CD4-positive, alpha-beta T cell (primary cell): Measurements from ENCODE around the gene AAMP. TPM values are rescaled to one million over a fixed set of nuclear protein-coding genes. Genes with fewer than 3 reads are reported as not detected.

ENCODE experiments used
- ATAC-seq: fragments of 200-7000 bp; cut with Tn5 transposase; one replicate; pipeline ENCODE4 v1.10.0; 2022; ENCODE audit warnings: mild to moderate bottlenecking; ENCODE audit not compliant: poor library complexity
- CTCF ChIA-PET: fragments of 350-600 bp; sonication (Branson Sonifier 250); formaldehyde crosslinking; loops from one replicate; lab custom pipeline; 2021; ENCODE audit warnings: antibody characterized with exemption, inconsistent platforms; lab: Charles Lee
- POLR2A ChIA-PET: fragments of 350-600 bp; sonication (Branson Sonifier 250); formaldehyde crosslinking; loops from one replicate; lab custom pipeline; 2021; ENCODE audit warnings: antibody characterized with exemption, inconsistent platforms; lab: Charles Lee
- DNase-seq, 14 experiments: peaks; one replicate each; pipeline ENCODE4 v3.0.0-alpha.2; 2013 to 2020; ENCODE audit warnings: mixed read lengths in 2 of 14
- H3K27ac ChIP-seq, 2 donors: one replicate each; pipeline versions ENCODE4 v1.5.1 to v1.7.0; 2013; ENCODE audit warnings: low read length in 2 of 2, low read depth in 1 of 2, mild to moderate bottlenecking in 1 of 2
- H3K27me3 ChIP-seq, 2 experiments: 1 replicate in 1 of 2; 2 replicates in 1 of 2; pipeline versions ENCODE4 v1.6.1 to v1.7.0; 2013; ENCODE audit warnings: low read length in 2 of 2, control low read depth in 1 of 2, mild to moderate bottlenecking in 1 of 2, moderate library complexity in 1 of 2; ENCODE audit not compliant: insufficient read depth in 2 of 2, control insufficient read depth in 1 of 2
- H3K36me3 ChIP-seq: one replicate; pipeline ENCODE4 v1.6.1; 2013; ENCODE audit warnings: low read length, control low read depth; ENCODE audit not compliant: insufficient read depth
- H3K4me1 ChIP-seq: one replicate; pipeline ENCODE4 v1.6.1; 2013; ENCODE audit warnings: low read length, control low read depth; ENCODE audit not compliant: insufficient read depth
- H3K4me3 ChIP-seq: one replicate; pipeline ENCODE4 v1.5.1; 2013; ENCODE audit warnings: mild to moderate bottlenecking, low read length, moderate library complexity
- H3K9me3 ChIP-seq, 2 experiments: 1 replicate in 1 of 2; 2 replicates in 1 of 2; pipeline versions ENCODE4 v1.6.1 to v1.7.0; 2013; ENCODE audit warnings: low read length in 2 of 2, mild to moderate bottlenecking in 2 of 2, control low read depth in 1 of 2, moderate library complexity in 1 of 2; ENCODE audit not compliant: control insufficient read depth in 1 of 2, insufficient read depth in 1 of 2
- H3K27ac Mint-ChIP-seq: one replicate; pipeline ENCODE4 v1.8.0; 2020; ENCODE audit warnings: mixed read lengths
- H3K27me3 Mint-ChIP-seq: one replicate; pipeline ENCODE4 v1.8.0; 2021; ENCODE audit warnings: mixed read lengths
- H3K36me3 Mint-ChIP-seq: one replicate; pipeline ENCODE4 v1.8.0; 2021; ENCODE audit warnings: low read depth, mixed read lengths
- H3K4me1 Mint-ChIP-seq: one replicate; pipeline ENCODE4 v1.8.0; 2021; ENCODE audit warnings: low read depth, mixed read lengths
- H3K4me3 Mint-ChIP-seq: one replicate; pipeline ENCODE4 v1.8.0; 2020; ENCODE audit warnings: mild to moderate bottlenecking, mixed read lengths
- H3K9me3 Mint-ChIP-seq: one replicate; pipeline ENCODE4 v1.8.0; 2020; ENCODE audit warnings: mixed read lengths
- intact Hi-C, 2 experiments: fragments of 100-400 bp; cut with DNase I in 1 of 2; cut with micrococcal nuclease in 1 of 2; formaldehyde crosslinking; loops; one replicate each; pipeline versions ENCODE4 v1.15.1 to v1.9.0; 2023 to 2025; cut with DNase I, micrococcal nuclease
- total RNA-seq, 174 experiments: library from RNA in 2 of 174; stranded (reverse) in 2 of 174; gene quantifications; one replicate each; pipeline ENCODE4 v1.2.3 and lab custom pipeline; 2021 to 2026
- TF ChIP-seq, protein P1 (sequence below): fragments of 200-600 bp; IDR thresholded peaks from one replicate; pipeline ENCODE4 v1.8.0; 2022; ENCODE audit warnings: antibody characterized with exemption, mild to moderate bottlenecking

Gene AAMP
- total RNA-seq, 2 experiments from 2014 or later = 40.2 to 42.5 TPM

GRCh38 chr2:218260742-218261422 lies 9.1 kb downstream of the AAMP start, which contains the start of gene GPBAR1:
Gene GPBAR1, plus strand, starts transcription at chr2:218261015. Its CDS starts 1,710 bp downstream, at chr2:218262725.
- DNase-seq (peak in 1 of 14 experiments; percentile 31), ATAC-seq (no peak)
- Mint-ChIP-seq H3K27ac (peak within 1 kb of the TSS; percentile 71), H3K4me1 (peaks cover 17% of the 10 kb centered on the region), H3K9me3 (no peaks in the 10 kb centered on the region), H3K27me3 (no peaks in the 10 kb centered on the region), H3K36me3 (peaks cover 36% of the 10 kb centered on the region), H3K4me3 (no peak within 1 kb of the TSS)
- intact Hi-C loops = no loop called here
- Histone ChIP-seq H3K27me3 (no peaks in the 10 kb centered on the region), H3K36me3 (peaks cover 34% of the 10 kb centered on the region), H3K27ac (no peak within 1 kb of the TSS), H3K4me1 (peaks cover 31% of the 10 kb centered on the region), H3K4me3 (peak within 1 kb of the TSS; percentile 2), H3K9me3 (no peaks in the 10 kb centered on the region)
- ChIA-PET CTCF (no interaction called here), POLR2A (interaction anchor here (0.6 to 1.6 kb wide), 3 partner anchors 9 to 35 kb away, joined by 3 to 6 read pairs (median 5); partner anchors contain the start of genes AAMP and PNKD)
- TF ChIP-seq, protein P1, sequence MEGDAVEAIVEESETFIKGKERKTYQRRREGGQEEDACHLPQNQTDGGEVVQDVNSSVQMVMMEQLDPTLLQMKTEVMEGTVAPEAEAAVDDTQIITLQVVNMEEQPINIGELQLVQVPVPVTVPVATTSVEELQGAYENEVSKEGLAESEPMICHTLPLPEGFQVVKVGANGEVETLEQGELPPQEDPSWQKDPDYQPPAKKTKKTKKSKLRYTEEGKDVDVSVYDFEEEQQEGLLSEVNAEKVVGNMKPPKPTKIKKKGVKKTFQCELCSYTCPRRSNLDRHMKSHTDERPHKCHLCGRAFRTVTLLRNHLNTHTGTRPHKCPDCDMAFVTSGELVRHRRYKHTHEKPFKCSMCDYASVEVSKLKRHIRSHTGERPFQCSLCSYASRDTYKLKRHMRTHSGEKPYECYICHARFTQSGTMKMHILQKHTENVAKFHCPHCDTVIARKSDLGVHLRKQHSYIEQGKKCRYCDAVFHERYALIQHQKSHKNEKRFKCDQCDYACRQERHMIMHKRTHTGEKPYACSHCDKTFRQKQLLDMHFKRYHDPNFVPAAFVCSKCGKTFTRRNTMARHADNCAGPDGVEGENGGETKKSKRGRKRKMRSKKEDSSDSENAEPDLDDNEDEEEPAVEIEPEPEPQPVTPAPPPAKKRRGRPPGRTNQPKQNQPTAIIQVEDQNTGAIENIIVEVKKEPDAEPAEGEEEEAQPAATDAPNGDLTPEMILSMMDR = no peak

GRCh38 chr2:218260166-218260565 lies 9.8 kb downstream of the AAMP start:
- H3K36me3 Mint-ChIP-seq = peaks cover 37% of the 10 kb centered on the region
- DNase-seq = no peak
- H3K9me3 ChIP-seq = no peaks in the 10 kb centered on the region
- ChIA-PET POLR2A (interaction anchor here (0.6 to 2.2 kb wide), 2 partner anchors 10 to 26 kb away, joined by 3 to 9 read pairs; partner anchors contain the start of genes AAMP and PNKD), CTCF (no interaction called here)
- TF ChIP-seq, protein P1 = no peak
- no peak overlapping the region for H3K4me3 Mint-ChIP-seq
- no peak for ATAC-seq
- H3K27me3 Mint-ChIP-seq = no peaks in the 10 kb centered on the region
- H3K27ac ChIP-seq = no peak overlapping the region
- no peaks in the 10 kb centered on the region for H3K9me3 Mint-ChIP-seq
- H3K4me3 ChIP-seq = no peak overlapping the region
- intact Hi-C loops = no loop called here
- H3K27me3 ChIP-seq = no peaks in the 10 kb centered on the region
- H3K27ac Mint-ChIP-seq = peak overlapping the region; percentile 71
- peaks cover 27% of the 10 kb centered on the region for H3K4me1 ChIP-seq
- H3K36me3 ChIP-seq = peaks cover 33% of the 10 kb centered on the region
- peaks cover 22% of the 10 kb centered on the region for H3K4me1 Mint-ChIP-seq

- Histone ChIP-seq H3K27me3 (no peaks in the 10 kb centered on the region), H3K36me3 (peaks cover 33% of the 10 kb centered on the region), H3K27ac (no peak overlapping the region), H3K4me1 (peaks cover 22% of the 10 kb centered on the region), H3K4me3 (no peak overlapping the region), H3K9me3 (no peaks in the 10 kb centered on the region)
- POLR2A ChIA-PET = interaction anchor here (0.6 to 2.2 kb wide), 2 partner anchors 11 to 27 kb away, joined by 3 to 9 read pairs; partner anchors contain the start of genes AAMP and PNKD
- intact Hi-C loops = loop anchor here in 1 of 2 experiments (5.0 kb wide), 2 partner anchors 42 to 92 kb away; partner anchors contain the start of genes ARPC2 and CXCR1
- ATAC-seq (no peak), DNase-seq (peak in 2 of 14 experiments; percentile 42 to 52)
- TF ChIP-seq, protein P1 = no peak
- peak overlapping the region; percentile 71 for H3K27ac Mint-ChIP-seq
- H3K9me3 Mint-ChIP-seq = no peaks in the 10 kb centered on the region
- no peaks in the 10 kb centered on the region for H3K27me3 Mint-ChIP-seq
- no peak overlapping the region for H3K4me3 Mint-ChIP-seq
- CTCF ChIA-PET = interaction anchor here (1.5 kb wide), 1 partner anchor 11 kb away, joined by 3 read pairs; the partner anchor contains the start of genes AAMP and PNKD
- peaks cover 42% of the 10 kb centered on the region for H3K36me3 Mint-ChIP-seq
- peaks cover 22% of the 10 kb centered on the region for H3K4me1 Mint-ChIP-seq
Measured at GRCh38 chr2:218259099-218259961, 10.6 kb downstream of the AAMP start.
